Measurements from ENCODE around the gene MEF2D.
A peak's percentile ranks its signal among the peaks of the same experiment; 100 is the strongest.

Gene MEF2D

DNA sequence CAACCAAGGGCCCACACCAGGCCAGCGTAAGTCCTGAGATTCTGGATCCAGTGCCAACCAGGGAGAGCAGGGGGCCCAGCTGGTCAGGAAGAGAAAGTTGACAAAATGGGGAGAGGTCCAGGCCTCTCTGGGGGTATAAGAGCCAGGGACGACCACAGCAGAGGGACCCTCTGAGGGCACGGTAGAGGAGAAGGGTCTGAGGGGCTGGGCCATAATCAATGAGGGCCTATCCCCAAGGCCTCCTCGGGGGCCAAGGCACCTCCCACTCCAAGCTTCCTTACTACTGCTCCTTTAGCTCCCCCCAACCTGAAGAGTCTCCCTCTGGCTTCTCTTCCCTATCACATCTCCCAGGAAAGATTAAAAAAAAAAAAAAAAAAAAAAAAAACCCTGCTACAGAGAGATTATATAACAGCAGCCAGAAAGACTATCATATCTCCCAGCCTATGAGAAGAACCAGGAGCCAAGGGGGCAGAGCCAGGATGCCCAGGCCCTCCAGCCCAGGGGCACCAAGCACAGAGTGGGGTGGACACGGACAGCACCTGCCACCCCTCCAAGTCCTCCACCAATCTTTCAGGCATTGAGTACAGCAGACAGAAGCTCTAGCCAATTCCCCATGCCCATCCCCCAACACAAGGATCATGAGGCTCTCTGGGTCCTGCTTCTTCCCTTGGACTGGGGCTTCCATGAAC is 2.7 kb downstream of the MEF2D start:
- Histone ChIP-seq H3K9ac (ENCODE audit: low read length) (no peak overlapping the region), H3K27me3 (ENCODE audit: low read depth, low read length) (no peaks in the 10 kb centered on the region), H3K79me2 (ENCODE audit: low read length) (peaks cover 77% of the 10 kb centered on the region), H4K20me1 (ENCODE audit: insufficient read depth, low read length) (peaks cover 67% of the 10 kb centered on the region), H3K4me1 (ENCODE audit: low read length) (peaks cover 74% of the 10 kb centered on the region), H3K9me3 (ENCODE audit: insufficient read depth, low read length) (no peaks in the 10 kb centered on the region), H3K4me2 (ENCODE audit: low read length) (peak overlapping the region; percentile 89), H3K27ac (ENCODE audit: low read length) (no peak overlapping the region), H2AFZ (ENCODE audit: low read depth, low read length) (no peak overlapping the region), H3K4me3 (ENCODE audit: low read length) (peak overlapping the region; percentile 98; the same call in 1 of the 2 replicates), H3K36me3 (replicated peaks; ENCODE audit: low read depth, low read length) (peaks cover 11% of the 10 kb centered on the region)
- TF ChIP-seq, protein P1, sequence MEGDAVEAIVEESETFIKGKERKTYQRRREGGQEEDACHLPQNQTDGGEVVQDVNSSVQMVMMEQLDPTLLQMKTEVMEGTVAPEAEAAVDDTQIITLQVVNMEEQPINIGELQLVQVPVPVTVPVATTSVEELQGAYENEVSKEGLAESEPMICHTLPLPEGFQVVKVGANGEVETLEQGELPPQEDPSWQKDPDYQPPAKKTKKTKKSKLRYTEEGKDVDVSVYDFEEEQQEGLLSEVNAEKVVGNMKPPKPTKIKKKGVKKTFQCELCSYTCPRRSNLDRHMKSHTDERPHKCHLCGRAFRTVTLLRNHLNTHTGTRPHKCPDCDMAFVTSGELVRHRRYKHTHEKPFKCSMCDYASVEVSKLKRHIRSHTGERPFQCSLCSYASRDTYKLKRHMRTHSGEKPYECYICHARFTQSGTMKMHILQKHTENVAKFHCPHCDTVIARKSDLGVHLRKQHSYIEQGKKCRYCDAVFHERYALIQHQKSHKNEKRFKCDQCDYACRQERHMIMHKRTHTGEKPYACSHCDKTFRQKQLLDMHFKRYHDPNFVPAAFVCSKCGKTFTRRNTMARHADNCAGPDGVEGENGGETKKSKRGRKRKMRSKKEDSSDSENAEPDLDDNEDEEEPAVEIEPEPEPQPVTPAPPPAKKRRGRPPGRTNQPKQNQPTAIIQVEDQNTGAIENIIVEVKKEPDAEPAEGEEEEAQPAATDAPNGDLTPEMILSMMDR (IDR thresholded peaks at IDR 0.05; ENCODE audit: low read depth, low read length): no peak
- no peak for TF ChIP-seq EZH2phosphoT487 (IDR thresholded peaks at IDR 0.05; ENCODE audit: low read depth)

DNA sequence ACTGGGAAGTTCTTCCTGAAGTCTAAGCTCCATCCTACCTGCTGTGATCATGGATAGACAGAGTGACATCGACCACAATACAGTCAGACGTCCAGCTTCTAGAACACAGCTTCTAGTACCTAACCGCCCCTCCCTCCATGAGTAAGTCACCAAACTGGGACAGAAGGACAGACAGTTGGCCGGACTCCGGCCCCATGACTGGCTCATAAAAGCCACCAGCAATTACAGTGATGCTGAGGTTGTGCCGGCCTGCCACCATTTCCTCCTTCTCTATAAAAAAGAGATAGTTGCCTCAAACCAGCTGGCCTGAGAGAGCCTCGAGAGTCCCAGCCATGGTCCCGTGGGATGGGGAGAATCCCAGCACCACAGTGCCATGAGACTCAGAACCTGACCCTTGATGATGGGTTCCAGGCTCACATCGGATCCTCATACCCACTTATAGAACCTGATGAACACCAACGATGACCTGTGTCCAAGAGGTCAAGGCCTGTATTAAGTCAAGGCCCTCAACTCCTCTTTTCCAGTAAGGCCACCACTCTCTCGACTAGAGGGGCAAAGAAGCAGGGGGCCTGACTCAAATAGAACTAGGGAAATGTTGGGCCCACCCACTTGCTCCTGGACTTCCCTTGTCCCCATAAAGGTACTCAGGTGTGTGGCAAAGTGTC is 3.4 kb downstream of the MEF2D start:
- Histone ChIP-seq H2AFZ (ENCODE audit: low read depth, low read length) (no peak overlapping the region), H3K4me1 (ENCODE audit: low read length) (peaks cover 74% of the 10 kb centered on the region), H3K9ac (ENCODE audit: low read length) (no peak overlapping the region), H3K27me3 (ENCODE audit: low read depth, low read length) (no peaks in the 10 kb centered on the region), H3K36me3 (replicated peaks; ENCODE audit: low read depth, low read length) (peaks cover 11% of the 10 kb centered on the region), H3K79me2 (ENCODE audit: low read length) (peaks cover 83% of the 10 kb centered on the region), H4K20me1 (ENCODE audit: insufficient read depth, low read length) (peaks cover 69% of the 10 kb centered on the region), H3K4me2 (ENCODE audit: low read length) (peak overlapping the region; percentile 89), H3K9me3 (ENCODE audit: insufficient read depth, low read length) (no peaks in the 10 kb centered on the region), H3K27ac (ENCODE audit: low read length) (no peak overlapping the region), H3K4me3 (ENCODE audit: low read length) (no peak overlapping the region)
- TF ChIP-seq EZH2phosphoT487 (IDR thresholded peaks at IDR 0.05; ENCODE audit: low read depth): no peak
- TF ChIP-seq, protein P1 (IDR thresholded peaks at IDR 0.05; ENCODE audit: low read depth, low read length): no peak

DNA sequence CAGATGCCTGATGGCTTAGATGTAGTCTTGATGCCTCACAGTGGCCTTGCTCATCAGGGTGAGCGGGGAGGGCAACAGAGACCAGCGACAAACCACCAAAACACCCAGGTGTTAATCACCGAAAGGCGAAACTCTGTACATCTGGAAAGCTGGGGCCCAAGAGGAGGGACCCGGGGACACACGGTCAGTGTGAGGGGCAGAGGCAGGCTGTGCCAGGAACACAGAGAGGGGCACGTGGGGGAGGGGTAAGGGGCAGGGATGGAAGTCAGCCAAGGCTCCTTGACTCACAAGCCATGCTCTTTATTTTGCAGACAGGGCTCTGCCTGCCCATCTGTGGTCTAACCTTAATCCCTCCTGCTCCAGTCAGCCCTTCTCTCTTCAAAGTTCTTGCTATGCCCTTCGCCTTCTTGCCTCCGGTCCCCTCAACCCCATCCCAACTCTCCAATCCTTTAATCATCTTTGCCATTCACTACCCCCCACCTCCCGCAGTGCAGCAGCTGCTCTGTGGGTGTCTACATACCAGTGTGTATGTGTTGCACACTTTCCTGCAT is 4.3 kb downstream of the MEF2D start:
- no peak overlapping the region for H2AFZ ChIP-seq (ENCODE audit: low read depth, low read length)
- peak overlapping the region; percentile 4; the same call in 1 of the 2 replicates for H3K4me3 ChIP-seq (ENCODE audit: low read length)
- no peaks in the 10 kb centered on the region for H3K27me3 ChIP-seq (ENCODE audit: low read depth, low read length)
- H3K79me2 ChIP-seq (ENCODE audit: low read length): peaks cover 93% of the 10 kb centered on the region
- H3K9ac ChIP-seq (ENCODE audit: low read length): no peak overlapping the region
- H3K9me3 ChIP-seq (ENCODE audit: insufficient read depth, low read length): no peaks in the 10 kb centered on the region
- no peak overlapping the region for H3K27ac ChIP-seq (ENCODE audit: low read length)
- peak overlapping the region; percentile 89 for H3K4me2 ChIP-seq (ENCODE audit: low read length)
- peaks cover 76% of the 10 kb centered on the region for H3K4me1 ChIP-seq (ENCODE audit: low read length)
- peaks cover 11% of the 10 kb centered on the region for H3K36me3 ChIP-seq (replicated peaks; ENCODE audit: low read depth, low read length)
- H4K20me1 ChIP-seq (ENCODE audit: insufficient read depth, low read length): peaks cover 69% of the 10 kb centered on the region
- TF ChIP-seq, protein P1 (IDR thresholded peaks at IDR 0.05; ENCODE audit: low read depth, low read length): no peak
- no peak for TF ChIP-seq EZH2phosphoT487 (IDR thresholded peaks at IDR 0.05; ENCODE audit: low read depth)

Measured in OCI-LY3 (cell line).